ENCODE data around the gene IL4I1. TPM values are rescaled to one million over a fixed set of nuclear protein-coding genes. Genes with fewer than 3 reads are reported as not detected.

The IL4I1 gene
- total and polyA plus RNA-seq, 2 of the 8 experiments (the other 6 are each of a cell fraction or from before 2014, with no cell fraction given): 0.41 to 0.76 TPM

DNA sequence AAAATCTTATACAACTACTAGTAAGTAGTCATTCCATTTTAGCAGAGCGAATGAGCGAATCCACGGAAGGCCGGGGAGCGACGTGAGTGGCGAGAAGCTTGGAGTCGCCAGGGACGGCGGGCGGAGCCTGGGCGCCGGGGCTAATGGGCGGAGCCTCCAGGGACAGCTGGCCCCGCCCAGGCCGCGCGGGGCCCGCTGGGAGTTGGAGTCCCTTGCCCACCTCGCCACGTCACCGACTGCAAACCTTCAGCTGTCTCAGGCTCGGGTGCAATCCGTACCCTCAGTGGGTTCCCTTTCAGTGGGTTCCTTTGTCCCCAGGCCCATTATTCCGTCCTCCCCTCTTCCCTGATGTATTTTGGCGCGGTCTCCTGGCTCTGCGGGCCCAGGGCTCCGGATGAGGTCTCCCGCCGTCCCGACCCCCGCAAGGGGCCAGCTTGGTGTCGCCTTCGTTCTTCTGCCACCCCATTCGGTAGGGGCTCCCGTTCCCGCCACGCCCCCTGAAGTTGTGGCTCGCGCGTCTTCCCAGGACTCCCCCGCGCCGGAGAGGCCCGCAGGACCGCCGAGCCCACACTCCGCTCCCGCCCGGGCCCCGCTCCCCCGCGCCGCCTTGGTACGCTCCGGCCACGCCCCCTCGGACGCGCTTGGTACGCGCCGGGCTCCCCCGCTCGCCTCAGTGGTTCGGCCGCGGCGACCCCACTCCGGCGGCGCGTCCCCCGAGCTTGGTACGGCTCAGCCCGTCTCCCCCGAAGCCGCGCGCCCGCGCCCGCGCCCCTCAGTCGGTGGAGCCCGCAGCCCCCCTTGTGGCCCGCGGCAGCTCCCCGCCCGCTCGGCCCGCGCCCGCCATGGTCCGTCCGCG, 46.0 kb downstream of the IL4I1 start, which contains the start of gene PTOV1 (continued):
- TF ChIP-seq JUN (IDR thresholded peaks at IDR 0.05; ENCODE audit: low read depth, low read length) (no peak), ASH2L (IDR thresholded peaks at IDR 0.05; ENCODE audit: low read length) (no peak), BACH1 (IDR thresholded peaks at IDR 0.05; ENCODE audit: low read length) (peak; percentile 72), CBX5 (IDR thresholded peaks at IDR 0.05; ENCODE audit: low read depth, low read length) (no peak), BCL11A (IDR thresholded peaks at IDR 0.05; ENCODE audit: low read depth in 2 of 2, low read length in 2 of 2) (no peak), PHF8 (conservative IDR thresholded peaks at IDR 0.05; ENCODE audit: low read depth, low read length) (peak; percentile 68), RXRA (IDR thresholded peaks at IDR 0.05; ENCODE audit: insufficient read depth, low read depth, low read length) (no peak), SP4 (IDR thresholded peaks at IDR 0.05; ENCODE audit: low read length) (peak; percentile 42; the same call in 1 of the 2 replicates), RAD21 (IDR thresholded peaks at IDR 0.05 in 1 of 2, conservative IDR thresholded peaks at IDR 0.05 in 1 of 2; ENCODE audit: low read depth in 2 of 2, low read length in 2 of 2) (no peak), MAFK (IDR thresholded peaks at IDR 0.05; ENCODE audit: low read depth, low read length) (no peak), EZH2 (IDR thresholded peaks at IDR 0.05; ENCODE audit: low read depth, low read length, severe bottlenecking) (no peak), RBBP5 (IDR thresholded peaks at IDR 0.05; ENCODE audit: borderline replicate concordance, low read depth, low read length) (no peak), CREB1 (IDR thresholded peaks at IDR 0.05) (peak; percentile 96), KDM1A (IDR thresholded peaks at IDR 0.05; ENCODE audit: borderline replicate concordance, low read length) (no peak), TAF1 (IDR thresholded peaks at IDR 0.05; ENCODE audit: low read depth, low read length) (peak; percentile 89), TEAD4 (IDR thresholded peaks at IDR 0.05; ENCODE audit: low read depth, low read length) (0 out of 2 replicates have a peak, but pooled peaks have one; percentile 4), ZNF274 (IDR thresholded peaks at IDR 0.05; ENCODE audit: borderline replicate concordance, extremely low read depth, low read length) (no peak), SIX5 (IDR thresholded peaks at IDR 0.05; ENCODE audit: low read depth, low read length) (peak; percentile 65), KDM5A (IDR thresholded peaks at IDR 0.05; ENCODE audit: low read length) (no peak)
- TF ChIP-seq, protein P1, sequence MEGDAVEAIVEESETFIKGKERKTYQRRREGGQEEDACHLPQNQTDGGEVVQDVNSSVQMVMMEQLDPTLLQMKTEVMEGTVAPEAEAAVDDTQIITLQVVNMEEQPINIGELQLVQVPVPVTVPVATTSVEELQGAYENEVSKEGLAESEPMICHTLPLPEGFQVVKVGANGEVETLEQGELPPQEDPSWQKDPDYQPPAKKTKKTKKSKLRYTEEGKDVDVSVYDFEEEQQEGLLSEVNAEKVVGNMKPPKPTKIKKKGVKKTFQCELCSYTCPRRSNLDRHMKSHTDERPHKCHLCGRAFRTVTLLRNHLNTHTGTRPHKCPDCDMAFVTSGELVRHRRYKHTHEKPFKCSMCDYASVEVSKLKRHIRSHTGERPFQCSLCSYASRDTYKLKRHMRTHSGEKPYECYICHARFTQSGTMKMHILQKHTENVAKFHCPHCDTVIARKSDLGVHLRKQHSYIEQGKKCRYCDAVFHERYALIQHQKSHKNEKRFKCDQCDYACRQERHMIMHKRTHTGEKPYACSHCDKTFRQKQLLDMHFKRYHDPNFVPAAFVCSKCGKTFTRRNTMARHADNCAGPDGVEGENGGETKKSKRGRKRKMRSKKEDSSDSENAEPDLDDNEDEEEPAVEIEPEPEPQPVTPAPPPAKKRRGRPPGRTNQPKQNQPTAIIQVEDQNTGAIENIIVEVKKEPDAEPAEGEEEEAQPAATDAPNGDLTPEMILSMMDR (IDR thresholded peaks at IDR 0.05; ENCODE audit: control extremely low read depth in 1 of 3, insufficient read depth in 1 of 3, low read depth in 1 of 3, low read length in 3 of 3): no peak
- TF ChIP-seq, protein P2, sequence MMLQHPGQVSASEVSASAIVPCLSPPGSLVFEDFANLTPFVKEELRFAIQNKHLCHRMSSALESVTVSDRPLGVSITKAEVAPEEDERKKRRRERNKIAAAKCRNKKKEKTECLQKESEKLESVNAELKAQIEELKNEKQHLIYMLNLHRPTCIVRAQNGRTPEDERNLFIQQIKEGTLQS (IDR thresholded peaks at IDR 0.05; ENCODE audit: insufficient read depth, low read depth, low read length): no peak

All from H1 (cell line).